ENCODE measurements around the gene ITGB5.
A peak's percentile ranks its signal among the peaks of the same experiment; 100 is the strongest.
"Not testable (repeated sequence)": the region's sequence is repeated elsewhere in the genome, so short reads cannot be mapped to it uniquely, and the experiment has no call there.

Gene ITGB5

GRCh38 chr3:124749877-124750276 is 137.3 kb downstream of the ITGB5 start:
- not testable (repeated sequence) for DNase-seq (ENCODE audit: low read depth in 3 of 3)

GRCh38 chr3:124748560-124749198 is 138.5 kb downstream of the ITGB5 start:
- DNase-seq (ENCODE audit: low read depth in 3 of 3), result no peak

- no peak for DNase-seq (ENCODE audit: low read depth in 3 of 3)
Observed at GRCh38 chr3:124747111-124747981, 139.8 kb downstream of the ITGB5 start.

GRCh38 chr3:124745756-124746155 is 141.4 kb downstream of the ITGB5 start:
- no peak for DNase-seq (ENCODE audit: low read depth in 3 of 3)

GRCh38 chr3:124741027-124741426 is 146.1 kb downstream of the ITGB5 start:
- DNase-seq (ENCODE audit: low read depth in 3 of 3), result no peak

GRCh38 chr3:124731760-124732159 is 155.4 kb downstream of the ITGB5 start:
- no peak for DNase-seq (ENCODE audit: low read depth in 3 of 3)

- DNase-seq (ENCODE audit: low read depth in 3 of 3), result peak in 1 of 3 experiments; percentile 12
Observed at GRCh38 chr3:124730941-124731297, 156.2 kb downstream of the ITGB5 start.

- peak; percentile 87 to 94 (median 88) for DNase-seq (ENCODE audit: low read depth in 3 of 3)
Observed at GRCh38 chr3:124730129-124730940, 156.8 kb downstream of the ITGB5 start, which contains the start of gene UMPS. TSS of gene UMPS (plus strand) at chr3:124730452. CDS start at chr3:124730472, 20 bp downstream.

- DNase-seq (ENCODE audit: low read depth in 3 of 3), result no peak
Observed at GRCh38 chr3:124722589-124722988, 164.6 kb downstream of the ITGB5 start.

- DNase-seq (ENCODE audit: low read depth in 3 of 3), result no peak
Observed at GRCh38 chr3:124714223-124714853, 172.8 kb downstream of the ITGB5 start.

Measured in stimulated activated CD4-positive, alpha-beta T cell treated with anti-CD3 and anti-CD28 coated beads, TNF-alpha, amount 100 ng/mL, for 24 hours (primary cell).